Sigmoid colon (tissue), 4 donors: ENCODE results near the gene MAP4.
"Not testable (repeated sequence)": the region's sequence is repeated elsewhere in the genome, so short reads cannot be mapped to it uniquely, and the experiment has no call there.

Experiments
- EP300 ChIP-seq, 4 donors: sonication (generic); formaldehyde crosslinking; IDR thresholded peaks; one replicate each; pipeline ENCODE4 v1.6.1; 2017; ENCODE audit warnings: antibody characterized with exemption in 4 of 4
- POLR2A ChIP-seq, 2 donors: fragments of 450-650 bp; IDR thresholded peaks; one replicate each; pipeline ENCODE4 v1.6.1; 2016; ENCODE audit warnings: antibody characterized with exemption in 2 of 2, mild to moderate bottlenecking in 2 of 2, moderate library complexity in 2 of 2
- TF ChIP-seq, protein P1 (sequence below), 4 experiments: fragments of 450-650 bp in 3 of 4; fragments of 200-600 bp in 1 of 4; IDR thresholded peaks; one replicate each; pipeline ENCODE4 v1.5.1; 2016 to 2019; ENCODE audit warnings: antibody characterized with exemption in 4 of 4, mild to moderate bottlenecking in 3 of 4, moderate library complexity in 2 of 4

DNA sequence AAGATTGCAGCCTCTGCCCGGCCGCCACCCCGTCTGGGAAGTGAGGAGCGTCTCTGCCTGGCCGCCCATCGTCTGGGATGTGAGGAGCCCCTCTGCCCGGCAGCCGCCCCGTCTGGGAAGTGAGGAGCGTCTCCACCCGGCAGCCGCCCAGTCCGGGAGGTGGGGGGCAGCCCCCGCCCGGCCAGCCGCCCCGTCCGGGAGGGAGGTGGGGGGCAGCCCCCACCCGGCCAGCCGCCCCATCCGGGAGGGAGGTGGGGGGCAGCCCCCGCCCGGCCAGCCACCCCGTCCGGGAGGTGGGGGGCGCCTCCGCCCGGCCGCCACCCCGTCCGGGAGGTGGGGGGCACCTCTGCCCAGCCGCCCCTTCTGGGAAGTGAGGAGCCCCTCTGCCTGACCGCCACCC is 45.4 kb upstream of the MAP4 start:
- TF ChIP-seq, protein P1, sequence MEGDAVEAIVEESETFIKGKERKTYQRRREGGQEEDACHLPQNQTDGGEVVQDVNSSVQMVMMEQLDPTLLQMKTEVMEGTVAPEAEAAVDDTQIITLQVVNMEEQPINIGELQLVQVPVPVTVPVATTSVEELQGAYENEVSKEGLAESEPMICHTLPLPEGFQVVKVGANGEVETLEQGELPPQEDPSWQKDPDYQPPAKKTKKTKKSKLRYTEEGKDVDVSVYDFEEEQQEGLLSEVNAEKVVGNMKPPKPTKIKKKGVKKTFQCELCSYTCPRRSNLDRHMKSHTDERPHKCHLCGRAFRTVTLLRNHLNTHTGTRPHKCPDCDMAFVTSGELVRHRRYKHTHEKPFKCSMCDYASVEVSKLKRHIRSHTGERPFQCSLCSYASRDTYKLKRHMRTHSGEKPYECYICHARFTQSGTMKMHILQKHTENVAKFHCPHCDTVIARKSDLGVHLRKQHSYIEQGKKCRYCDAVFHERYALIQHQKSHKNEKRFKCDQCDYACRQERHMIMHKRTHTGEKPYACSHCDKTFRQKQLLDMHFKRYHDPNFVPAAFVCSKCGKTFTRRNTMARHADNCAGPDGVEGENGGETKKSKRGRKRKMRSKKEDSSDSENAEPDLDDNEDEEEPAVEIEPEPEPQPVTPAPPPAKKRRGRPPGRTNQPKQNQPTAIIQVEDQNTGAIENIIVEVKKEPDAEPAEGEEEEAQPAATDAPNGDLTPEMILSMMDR (IDR thresholded peaks at IDR 0.05) = not testable (repeated sequence)
- TF ChIP-seq POLR2A, EP300 (IDR thresholded peaks at IDR 0.05): not testable (repeated sequence)
